Activated effector memory CD4-positive, alpha-beta T cell treated with anti-CD3 and anti-CD28 coated beads, Interleukin-2, amount 50 U/mL, for 16 hours (primary cell): ENCODE results near the gene NID1.
"Not testable (repeated sequence)": the region's sequence is repeated elsewhere in the genome, so short reads cannot be mapped to it uniquely, and the experiment has no call there.

Source experiments
- DNase-seq: peaks from one replicate; pipeline ENCODE4 v3.0.0-alpha.2; 2020

Gene NID1

GRCh38 chr1:236024641-236025040 lies 40.2 kb downstream of the NID1 start:
- no peak for DNase-seq

GRCh38 chr1:236023926-236024565 lies 40.8 kb downstream of the NID1 start:
- no peak for DNase-seq

GRCh38 chr1:236021424-236022135 lies 43.3 kb downstream of the NID1 start:
- no peak for DNase-seq

DNA sequence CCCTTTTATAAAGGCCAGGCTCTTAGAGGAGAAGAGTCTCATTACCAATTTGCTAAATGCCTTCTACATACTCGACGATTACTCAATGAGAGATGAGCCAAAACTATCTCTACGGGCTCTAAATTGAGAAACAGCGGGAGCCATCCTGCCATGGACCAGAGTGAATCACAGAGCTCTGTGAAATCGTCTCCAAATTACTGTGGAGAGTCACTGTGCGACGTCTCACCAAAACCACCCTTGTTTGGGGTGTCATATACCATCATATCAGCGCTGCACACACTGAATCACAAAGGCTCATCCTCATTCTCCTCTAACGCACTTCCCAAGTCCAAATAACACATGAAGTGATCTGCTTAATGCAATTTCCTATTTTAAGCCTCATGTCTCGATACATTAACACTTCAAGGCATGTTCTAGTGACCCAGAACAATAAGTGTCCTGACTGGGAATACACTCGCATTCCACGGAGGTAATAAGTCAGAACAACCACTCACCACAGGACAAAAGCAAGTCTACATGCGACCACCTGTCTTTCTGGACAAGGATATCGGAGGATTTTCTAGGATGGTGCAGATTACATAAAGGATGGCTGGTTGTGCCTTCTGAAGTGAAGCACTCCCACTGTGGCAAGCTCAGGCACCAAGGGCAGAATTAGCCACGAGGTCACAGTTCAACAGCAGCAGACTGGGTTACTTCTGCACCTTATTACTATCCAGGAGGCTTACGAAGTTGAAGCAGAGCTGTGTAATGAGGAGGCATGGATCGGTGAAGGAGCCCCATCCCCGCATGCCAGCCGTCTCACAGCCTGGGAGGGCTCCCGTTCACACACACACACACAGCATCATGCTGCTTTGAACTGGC lies 44.3 kb downstream of the NID1 start:
- no peak for DNase-seq

- no peak for DNase-seq
Observed at GRCh38 chr1:236018885-236019453, 45.9 kb downstream of the NID1 start.

- DNase-seq: no peak
Observed at GRCh38 chr1:236016782-236017400, 48.0 kb downstream of the NID1 start.

GRCh38 chr1:236016083-236016482 lies 48.8 kb downstream of the NID1 start:
- DNase-seq: no peak

DNA sequence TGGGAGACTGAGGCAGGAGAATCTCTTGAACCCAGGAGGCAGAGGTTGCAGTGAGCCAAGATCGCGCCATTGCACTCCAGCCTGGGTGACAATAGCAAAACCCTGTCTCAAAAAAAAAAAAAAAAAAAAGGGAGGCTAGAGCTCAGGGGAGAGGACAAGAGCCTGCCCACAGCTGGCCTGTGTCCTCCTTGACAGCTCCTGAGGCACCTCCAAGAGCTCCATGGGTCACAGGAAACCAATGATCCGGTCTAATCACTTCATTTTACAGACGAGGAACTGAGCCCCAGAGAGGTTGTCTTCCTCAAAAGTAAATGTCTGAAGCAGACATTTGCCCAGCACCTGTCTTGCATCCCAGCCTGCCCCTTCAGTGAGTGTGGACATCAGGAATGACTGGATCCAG lies 49.4 kb downstream of the NID1 start:
- no peak for DNase-seq

- no peak for DNase-seq
Observed at GRCh38 chr1:236013330-236013729, 51.6 kb downstream of the NID1 start.

GRCh38 chr1:236011641-236012040 lies 53.2 kb downstream of the NID1 start:
- DNase-seq: no peak

GRCh38 chr1:236010443-236010842 lies 54.4 kb downstream of the NID1 start:
- DNase-seq: no peak

DNA sequence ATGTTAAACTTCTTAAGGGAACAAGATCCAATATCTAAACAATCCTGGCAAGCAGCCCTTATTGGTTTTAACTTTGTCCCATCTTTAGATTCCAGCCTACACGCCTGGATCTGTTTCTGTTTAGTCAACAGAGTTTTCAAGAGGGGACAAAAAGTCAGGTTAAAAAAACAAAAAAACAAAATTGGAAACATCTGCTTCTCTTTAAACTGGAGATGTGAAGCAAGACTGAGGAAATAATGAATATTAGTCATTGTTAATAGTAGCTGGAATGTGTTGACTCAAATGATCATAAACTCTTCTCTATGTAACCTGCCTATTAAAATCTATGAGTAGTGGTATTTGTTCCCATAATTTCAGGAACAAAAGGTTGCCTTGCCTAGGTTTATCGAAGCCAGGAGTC lies 55.0 kb downstream of the NID1 start:
- DNase-seq: no peak

GRCh38 chr1:236009191-236009590 lies 55.7 kb downstream of the NID1 start:
- no peak for DNase-seq

DNA sequence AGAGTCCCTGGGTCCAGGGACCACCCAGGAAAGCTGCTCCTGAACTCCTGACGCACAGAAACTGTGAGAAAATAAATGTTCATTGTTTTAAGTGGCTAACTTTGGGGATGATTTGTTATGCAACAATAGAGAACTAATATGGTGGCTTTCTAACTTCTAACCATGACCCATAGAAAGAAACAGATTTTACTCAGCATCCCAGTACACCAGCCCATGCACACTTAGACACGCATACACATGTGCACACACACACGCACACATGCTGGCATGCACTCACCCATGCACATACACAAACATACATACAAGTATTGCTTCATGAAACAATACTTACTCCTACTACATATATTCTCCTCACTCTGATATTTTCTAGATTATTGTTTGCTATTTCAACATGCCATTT lies 57.1 kb downstream of the NID1 start:
- DNase-seq: no peak

GRCh38 chr1:236003058-236003457 lies 61.8 kb downstream of the NID1 start:
- DNase-seq: not testable (repeated sequence)

GRCh38 chr1:236002572-236002971 lies 62.3 kb downstream of the NID1 start:
- DNase-seq: no peak

- no peak for DNase-seq
Observed at GRCh38 chr1:236002025-236002390, 62.9 kb downstream of the NID1 start.

DNA sequence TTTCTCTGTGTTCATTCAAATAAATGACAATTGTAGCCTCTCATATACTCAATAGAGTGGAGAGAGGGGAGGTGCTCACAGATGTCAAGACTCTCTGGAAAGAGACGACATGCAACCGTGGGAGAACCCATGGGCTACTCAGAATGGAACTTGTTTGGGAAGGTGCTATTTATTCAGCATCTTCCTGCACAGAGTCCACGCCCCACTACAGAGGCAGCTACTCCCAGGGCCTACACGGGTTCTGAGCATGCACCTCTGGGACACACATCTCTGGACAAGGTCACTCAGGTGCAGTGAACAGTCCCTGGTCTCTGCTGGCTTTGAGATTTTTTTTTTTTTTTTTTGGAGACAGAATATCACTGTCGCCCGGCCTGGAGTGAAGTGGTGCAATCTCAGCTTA lies 64.1 kb downstream of the NID1 start:
- no peak for DNase-seq

GRCh38 chr1:235999259-235999925 lies 65.5 kb downstream of the NID1 start:
- DNase-seq: peak; percentile 90

DNA sequence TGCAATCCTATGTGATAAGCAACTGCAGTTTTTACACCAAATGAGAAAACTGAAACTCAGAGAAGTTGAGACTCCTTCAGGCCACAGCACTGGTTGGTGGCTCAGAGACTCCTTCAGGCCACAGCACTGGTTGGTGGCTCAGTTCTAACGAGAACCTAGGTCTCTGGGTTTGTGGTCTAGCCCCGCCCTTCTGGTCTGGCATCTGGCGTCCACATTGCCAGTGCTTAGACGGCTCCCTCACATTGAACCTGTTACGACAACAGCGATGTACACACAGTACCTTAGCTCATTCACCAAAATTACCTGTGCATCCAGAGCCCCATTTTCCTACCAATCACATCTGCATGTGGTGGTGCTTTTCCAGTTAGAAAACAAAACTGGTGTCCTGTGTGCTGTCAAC lies 66.1 kb downstream of the NID1 start:
- peak; percentile 78 for DNase-seq

GRCh38 chr1:235997931-235998330 lies 67.0 kb downstream of the NID1 start:
- DNase-seq: no peak

- DNase-seq: no peak
Observed at GRCh38 chr1:235997049-235997448, 67.8 kb downstream of the NID1 start.
